NCI-H1417 (cell line): ENCODE results near the gene OCIAD1.

Experiments
- DNase-seq, 3 experiments: peaks; one replicate each; lab custom pipeline; 2025; lab: John Stamatoyannopoulos, UW

OCIAD1 gene

DNA sequence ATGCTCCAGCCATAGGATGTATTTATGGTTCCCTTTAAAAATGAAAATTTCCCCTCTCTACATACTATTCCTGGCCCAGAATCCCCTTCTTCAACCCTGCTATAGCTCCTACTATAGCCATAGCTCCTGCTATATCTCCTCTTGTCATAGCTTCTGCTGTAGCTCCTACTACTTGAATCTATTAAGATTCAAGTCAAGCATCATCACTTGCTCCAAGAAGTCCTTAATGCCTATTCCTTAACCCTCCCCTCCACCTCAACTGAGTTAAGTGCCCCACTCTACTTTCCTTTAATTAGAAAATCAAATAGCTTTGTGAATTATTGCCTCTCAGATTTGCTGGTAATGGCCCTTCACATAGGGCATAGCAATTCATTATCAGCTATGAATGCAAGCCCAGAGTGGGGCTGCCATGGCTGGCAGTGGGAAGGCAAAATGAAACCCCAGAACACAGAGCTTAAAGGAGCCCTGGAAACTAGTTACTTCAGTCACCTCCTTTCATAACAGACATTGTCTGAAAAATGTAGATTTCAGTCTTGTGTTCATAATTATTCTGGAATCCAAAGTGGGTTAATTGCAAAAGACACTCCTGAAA is 60.2 kb downstream of the OCIAD1 start:
- DNase-seq = peak in 1 of 3 experiments; percentile 73

DNA sequence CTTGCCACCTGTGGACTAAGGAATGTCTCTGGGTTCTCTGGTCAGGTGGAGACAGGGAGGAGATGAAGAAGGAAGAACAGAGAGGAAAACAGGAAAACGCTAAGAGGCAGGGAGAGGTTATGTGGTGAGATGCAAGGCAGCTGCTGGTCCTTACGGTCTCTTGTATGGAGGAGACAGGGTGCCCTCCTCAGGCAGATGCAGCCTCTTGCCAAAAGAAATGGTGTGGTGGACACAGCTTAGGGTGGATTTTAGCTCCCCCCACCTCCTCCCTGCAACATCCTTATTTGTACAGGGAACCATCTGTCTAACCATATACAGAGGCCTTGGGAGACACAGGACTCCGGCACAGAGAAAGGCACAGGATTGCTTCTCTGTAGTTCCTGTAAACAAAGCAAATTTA is 66.0 kb downstream of the OCIAD1 start:
- no peak for DNase-seq

DNA sequence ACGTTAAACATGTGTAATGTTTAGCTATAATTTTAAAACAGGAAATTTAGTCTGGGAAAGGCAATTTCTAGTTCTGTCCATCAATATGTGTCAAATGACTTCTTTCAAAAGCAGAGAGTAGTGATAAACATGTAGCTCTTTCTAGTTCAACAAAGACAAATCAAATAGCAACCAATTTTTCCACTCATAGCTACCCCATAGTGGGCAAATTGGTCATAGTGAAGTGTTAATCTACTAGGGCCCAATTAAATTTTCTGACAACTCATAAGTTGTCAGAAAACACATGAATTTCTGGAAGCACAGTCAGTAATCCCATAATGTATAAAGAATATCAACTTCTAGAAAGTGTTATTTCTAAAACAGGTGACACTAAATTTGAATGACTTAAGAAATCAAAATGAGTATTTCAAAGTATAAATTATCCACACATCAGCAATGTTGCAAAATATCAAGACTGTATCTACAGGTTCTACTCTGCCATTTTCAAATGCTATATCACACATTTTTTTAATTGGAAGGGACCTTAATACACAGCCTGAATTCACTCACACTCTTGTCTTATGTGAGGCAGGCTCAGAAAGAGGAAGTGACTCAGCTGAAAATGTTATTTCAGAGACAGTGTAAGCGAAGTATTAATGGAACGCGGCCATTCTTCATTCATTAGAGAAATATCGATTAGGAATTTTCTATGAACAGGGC is 68.0 kb downstream of the OCIAD1 start:
- peak in 2 of 3 experiments; percentile 14 to 31 for DNase-seq

DNA sequence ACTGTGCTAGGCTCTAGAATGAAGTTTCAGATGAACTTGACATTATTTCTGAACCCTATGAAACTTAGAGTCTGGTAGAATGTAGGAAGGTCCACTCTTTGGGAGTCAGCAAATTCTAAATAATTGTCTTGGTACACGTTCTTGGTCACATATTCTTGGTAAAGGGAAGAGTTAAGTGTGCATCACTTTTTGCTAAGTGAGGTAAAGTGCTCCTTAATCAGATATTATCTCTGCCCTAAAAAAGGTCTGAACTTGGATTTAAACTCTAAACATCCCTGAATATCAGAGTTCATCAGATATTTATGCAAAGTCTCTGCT is 68.5 kb downstream of the OCIAD1 start:
- DNase-seq = no peak

DNA sequence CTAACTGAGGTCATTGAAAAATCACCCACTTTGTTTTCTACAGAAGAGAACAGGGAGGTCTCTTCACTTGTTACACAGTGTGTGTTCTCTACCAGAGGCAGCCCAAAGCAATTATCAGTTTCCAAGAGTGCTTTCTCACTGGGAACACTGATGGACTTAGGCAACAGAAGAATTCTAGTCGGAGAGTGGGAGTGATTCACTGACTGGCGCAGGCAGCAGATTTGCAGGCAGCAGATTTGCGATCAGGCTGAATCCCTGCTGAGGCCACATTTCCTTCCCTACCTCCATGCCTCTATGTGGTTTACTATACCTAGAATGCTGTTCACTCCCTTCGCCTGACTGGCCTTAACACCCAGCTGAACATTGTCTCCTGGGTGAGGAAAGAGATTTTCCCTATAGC is 69.1 kb downstream of the OCIAD1 start:
- DNase-seq = no peak

DNA sequence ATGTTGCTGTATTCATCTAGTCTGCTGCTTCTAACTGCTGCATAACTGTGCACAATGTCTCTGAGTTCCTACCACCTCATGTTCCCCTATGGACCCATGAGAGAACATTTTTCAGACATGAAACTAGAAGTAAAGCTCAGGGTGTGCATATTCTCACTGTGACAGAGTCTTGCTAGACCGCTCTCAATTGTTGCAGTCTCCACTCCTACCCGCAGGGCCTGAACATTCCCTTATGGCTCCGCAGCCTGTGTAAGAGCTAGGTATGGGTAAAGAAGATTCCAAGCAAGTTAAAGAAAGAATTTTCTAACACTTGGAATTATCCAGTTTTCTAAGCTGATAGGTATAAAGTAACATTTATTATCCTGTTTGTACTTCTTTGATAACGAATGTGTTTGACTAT is 70.3 kb downstream of the OCIAD1 start:
- no peak for DNase-seq

DNA sequence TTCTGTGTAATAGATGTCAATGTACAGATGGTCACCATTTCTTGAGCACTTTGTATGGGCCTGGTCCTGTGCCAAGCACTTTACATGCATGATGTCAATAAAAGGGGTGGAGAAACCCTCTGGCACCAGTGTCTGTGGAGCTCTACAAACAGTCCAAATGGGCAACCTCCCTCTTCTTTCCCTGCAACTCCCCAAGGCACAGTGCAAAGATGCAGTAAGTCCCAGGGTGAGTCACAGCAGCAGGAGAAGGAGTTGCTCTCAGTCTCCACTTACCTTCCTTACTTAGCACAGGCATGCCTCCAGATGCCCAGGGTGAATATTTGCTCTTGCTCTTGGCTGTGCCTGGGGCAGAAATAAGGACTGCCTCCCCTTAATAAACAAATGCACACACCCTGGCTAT is 71.4 kb downstream of the OCIAD1 start:
- DNase-seq = peak in 1 of 3 experiments; percentile 27

DNA sequence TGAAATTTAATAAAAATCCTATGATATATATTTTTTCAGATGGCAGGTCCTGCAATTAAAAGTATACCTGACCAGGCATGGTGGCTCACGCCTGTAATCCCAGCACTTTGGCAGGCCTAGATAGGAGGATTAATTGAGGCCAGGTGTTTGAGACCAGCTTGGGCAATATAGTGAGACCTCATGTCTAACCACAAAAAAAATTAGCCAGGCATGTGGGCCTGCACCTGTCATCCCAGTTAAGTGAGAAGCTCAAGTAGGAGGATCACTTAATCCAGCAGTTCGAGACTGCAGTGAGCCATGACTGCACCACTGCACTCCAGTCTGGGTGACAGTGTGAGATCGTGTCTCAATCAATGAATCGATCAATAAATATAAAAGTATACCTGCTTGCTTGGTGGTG is 73.2 kb downstream of the OCIAD1 start:
- peak in 1 of 3 experiments; percentile 79 for DNase-seq

DNA sequence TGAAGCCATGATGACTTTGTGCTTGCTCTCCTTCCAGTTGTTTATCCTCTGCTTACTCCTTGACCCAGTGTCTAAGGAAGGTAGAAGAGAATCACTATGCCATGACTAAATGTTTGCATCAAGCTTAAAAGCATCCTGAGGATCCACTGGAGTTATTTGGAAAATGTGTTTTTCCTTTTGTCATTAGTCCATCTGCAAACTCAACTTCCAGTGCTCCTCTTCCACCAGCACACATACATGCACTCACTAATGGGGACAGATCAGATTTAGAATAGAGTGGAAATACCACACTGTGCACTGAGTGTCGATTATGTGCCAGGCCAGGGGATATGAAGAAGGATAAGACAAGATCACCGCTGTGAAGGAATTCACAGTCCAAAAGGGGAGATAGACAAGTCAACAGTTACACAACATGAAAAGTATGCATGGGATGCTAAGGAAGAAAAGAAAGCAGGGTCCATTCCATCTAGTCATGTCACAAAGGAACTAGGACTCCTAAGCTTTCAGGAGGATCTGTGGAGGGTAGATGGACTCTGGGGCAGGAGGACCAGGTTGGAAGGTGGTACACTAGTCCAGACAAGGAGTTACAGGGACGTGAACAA is 73.8 kb downstream of the OCIAD1 start:
- no peak for DNase-seq

DNA sequence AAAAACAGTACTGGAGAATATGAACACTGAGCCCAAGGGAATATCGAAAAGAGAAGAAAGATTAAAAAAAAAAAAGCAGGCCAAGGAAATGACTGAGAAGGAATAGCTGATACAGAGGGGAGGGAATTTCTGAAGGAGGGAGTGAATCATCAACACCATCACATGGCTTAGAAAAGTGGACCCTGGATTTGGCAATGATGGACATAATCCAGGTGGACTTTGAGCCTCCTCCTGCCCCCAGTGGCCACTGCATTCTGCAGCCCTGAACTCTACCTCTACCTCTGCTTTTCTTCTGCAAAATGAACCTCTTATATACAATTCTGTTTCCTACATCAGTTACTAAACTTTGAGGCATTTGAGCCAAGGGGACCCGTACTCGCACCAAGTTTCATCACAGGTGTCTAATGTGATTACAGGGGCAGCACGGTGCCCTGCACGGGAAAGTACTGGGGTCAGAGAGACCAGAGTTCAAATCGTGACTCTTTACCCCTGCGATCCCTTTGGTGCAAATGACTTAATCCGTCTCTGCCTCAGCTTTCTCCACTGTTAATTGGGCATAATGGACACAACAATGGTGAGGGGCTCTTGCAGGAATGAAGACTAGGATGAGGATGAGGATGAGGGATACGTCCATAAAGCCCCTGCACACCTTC is 74.6 kb downstream of the OCIAD1 start:
- peak in 1 of 3 experiments; percentile 39 for DNase-seq

DNA sequence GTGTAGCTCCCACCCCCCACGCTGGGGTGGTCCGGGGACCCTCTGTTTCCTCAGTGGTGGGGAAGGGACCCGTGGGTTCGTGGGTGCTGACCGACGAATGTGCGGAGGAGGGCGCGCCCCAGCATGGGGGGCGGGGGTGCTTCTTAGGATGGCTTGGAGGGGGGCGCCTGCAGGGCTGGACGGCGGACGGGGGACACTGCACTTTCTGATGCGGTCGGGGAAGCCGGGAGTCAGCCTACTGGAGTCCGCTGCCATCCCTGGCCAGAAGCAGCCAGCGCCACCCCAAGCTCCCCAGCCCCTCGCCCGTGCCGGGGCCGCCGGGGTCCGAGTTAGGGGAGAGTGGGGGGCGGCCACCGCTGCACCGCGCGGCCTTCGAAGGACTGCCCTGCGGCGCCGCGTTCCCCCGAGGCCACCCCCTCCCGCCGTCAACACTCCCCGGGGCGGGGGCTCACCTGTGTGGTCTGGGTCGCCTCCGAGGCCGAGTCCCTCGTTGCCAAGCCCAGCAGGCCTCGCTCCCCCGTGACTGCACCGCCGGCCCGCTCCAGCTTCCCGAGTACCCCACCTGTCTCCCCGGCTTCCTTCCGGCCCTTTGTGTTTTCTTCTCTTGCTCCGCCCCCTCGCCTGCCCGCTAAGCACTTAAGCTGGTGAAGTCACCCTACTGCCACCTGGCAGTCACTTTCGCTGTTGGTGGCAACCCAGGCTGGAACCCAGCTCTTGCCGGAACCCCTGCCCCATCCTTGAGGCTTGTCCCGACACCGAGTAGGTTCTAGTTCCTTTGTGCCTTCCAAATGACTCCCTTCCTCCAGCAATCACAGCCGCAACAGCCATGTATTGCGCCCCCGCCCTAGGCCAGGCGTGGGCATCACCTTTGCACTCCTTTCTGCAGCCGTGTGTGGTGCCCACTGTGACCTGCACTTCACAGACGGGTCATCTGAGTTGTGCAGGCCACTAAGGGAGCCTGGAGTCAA is 75.6 kb downstream of the OCIAD1 start, which contains the start of gene OCIAD2:
OCIAD2 (minus strand) TSS at position 569 of the 968 bp plus-strand sequence. CDS start 2,225 bp downstream, outside the sequence.
- DNase-seq = peak; percentile 89 to 95 (median 91)

DNA sequence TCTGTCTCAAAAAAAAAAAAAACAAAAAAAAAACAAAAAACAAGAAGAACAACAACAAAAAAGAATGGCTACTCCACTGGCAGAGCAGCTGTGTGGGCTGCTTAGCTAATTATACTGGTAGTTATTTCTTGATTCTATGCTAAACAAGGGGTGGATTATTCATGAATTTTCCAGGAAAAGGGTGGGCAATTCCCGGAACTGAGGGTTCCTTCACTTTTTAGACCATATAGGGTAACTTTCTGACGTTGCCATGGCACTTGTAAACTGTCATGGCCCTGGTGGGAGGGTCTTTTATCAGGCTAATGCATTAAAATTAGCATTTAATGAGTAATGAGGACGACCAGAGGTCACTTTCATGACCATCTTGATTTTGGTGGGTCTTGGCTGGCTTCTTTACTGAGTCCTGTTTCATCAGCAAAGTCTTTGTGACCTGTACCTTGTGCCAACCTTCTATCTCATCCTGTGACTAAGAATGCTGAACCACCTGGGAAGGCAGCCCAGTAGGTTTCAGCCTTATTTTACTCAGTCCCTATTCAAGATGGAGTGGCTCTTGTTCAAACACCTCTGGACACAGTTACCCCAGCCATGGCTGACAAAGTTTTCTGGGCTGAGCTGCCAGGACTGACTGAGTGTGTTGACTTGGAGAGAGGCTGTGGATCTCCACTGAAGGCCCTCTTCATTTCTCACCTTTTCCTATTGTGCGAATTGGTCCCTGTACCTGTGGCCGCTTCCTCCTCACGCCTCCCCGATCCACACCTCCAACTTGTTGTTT is 77.0 kb downstream of the OCIAD1 start:
- no peak for DNase-seq

DNA sequence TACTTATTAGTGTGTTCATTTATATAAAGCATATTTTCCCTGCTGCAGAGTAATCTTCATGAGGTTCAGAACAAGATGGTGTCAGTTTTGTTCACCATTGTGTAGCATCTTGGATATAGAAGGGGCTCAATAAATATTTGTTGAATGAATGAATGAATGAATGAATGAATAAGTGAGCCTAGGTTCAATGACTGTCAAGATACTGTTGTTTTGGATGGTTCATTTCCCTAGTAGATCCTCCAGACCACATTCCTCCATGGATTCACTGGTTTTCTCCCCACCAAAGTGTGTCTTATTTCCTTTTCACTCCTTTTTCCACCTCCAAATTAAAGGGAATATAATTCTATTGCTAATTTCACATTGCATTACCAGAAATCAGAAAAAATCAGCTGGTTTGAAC is 77.8 kb downstream of the OCIAD1 start:
- DNase-seq = no peak

DNA sequence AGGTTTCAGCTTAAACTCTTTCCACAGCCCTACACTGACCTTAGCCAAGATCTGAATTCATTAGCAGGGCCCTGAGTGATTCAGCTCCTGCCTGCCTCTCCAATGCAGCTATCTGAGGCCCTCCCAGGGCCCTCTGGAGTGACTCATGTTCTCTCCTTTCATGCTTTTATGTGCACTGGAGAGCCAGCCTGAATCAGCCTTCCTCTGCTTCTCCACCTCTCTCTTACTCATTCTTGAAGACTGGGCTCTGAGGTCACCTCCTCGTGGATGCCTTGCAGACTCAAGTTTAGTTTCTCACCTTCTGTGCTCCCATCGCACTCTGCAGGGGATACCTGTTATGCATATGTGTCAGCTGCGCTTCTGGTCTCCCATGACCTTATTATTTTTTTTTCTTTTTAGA is 78.8 kb downstream of the OCIAD1 start:
- no peak for DNase-seq

DNA sequence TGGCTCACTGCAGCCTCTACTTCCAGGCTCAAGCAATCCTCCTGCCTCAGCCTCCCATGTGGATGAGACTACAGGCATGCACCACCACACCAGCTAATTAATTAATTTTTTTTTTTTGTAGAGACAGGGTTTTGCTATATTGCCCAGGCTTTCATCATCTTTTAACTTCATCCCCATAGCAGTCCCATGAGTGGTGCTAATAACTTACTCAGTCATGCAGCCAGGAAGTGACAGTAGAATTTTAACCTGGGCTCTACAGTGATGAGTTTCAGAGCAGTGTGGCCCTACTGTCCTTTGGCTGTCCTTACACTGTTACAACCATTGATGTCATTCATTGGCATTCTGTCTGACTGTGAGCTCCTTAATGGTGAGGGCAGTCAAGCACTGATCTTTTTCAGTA is 79.6 kb downstream of the OCIAD1 start:
- DNase-seq = no peak
